Nephron (organoid): ENCODE results near the gene TOM1L2.
A peak's percentile ranks its signal among the peaks of the same experiment; 100 is the strongest.

Experiments used
- H3K27ac Mint-ChIP-seq, 3 experiments: 2 replicates each; pipeline ENCODE4 v1.8.0; 2020; ENCODE audit warnings: mixed read lengths in 3 of 3, mild to moderate bottlenecking in 2 of 3, moderate library complexity in 1 of 3
- H3K27me3 Mint-ChIP-seq: 2 replicates; pipeline ENCODE4 v1.8.0; 2021; ENCODE audit warnings: low read depth, mild to moderate bottlenecking, moderate library complexity, mixed read lengths
- H3K36me3 Mint-ChIP-seq: 2 replicates; pipeline ENCODE4 v1.8.0; 2020; ENCODE audit warnings: low read depth, mixed read lengths
- H3K4me1 Mint-ChIP-seq: 2 replicates; pipeline ENCODE4 v1.8.0; 2020; ENCODE audit warnings: mixed read lengths
- H3K4me3 Mint-ChIP-seq, 3 experiments: 2 replicates each; pipeline ENCODE4 v1.8.0; 2020; ENCODE audit warnings: mild to moderate bottlenecking in 3 of 3, mixed read lengths in 3 of 3, moderate library complexity in 2 of 3
- H3K9me3 Mint-ChIP-seq: 2 replicates; pipeline ENCODE4 v1.8.0; 2020; ENCODE audit warnings: mixed read lengths
- CTCF ChIP-seq, 3 experiments: fragments of 200-600 bp; sonication (generic); IDR thresholded peaks; one replicate each; pipeline ENCODE4 v1.5.0; 2021; ENCODE audit warnings: antibody characterized with exemption in 3 of 3; ENCODE audit not compliant: unreplicated experiment in 3 of 3

Gene TOM1L2

GRCh38 chr17:17888821-17889220 is 83.4 kb downstream of the TOM1L2 start:
- Mint-ChIP-seq H3K27me3 (no peaks in the 10 kb centered on the region), H3K9me3 (no peaks in the 10 kb centered on the region), H3K4me3 (no peak overlapping the region), H3K4me1 (peaks cover 32% of the 10 kb centered on the region), H3K36me3 (peaks cover 32% of the 10 kb centered on the region), H3K27ac (no peak overlapping the region)
- no peak for TF ChIP-seq CTCF (IDR thresholded peaks at IDR 0.05; ENCODE audit: unreplicated experiment in 3 of 3)

- Mint-ChIP-seq H3K9me3 (no peaks in the 10 kb centered on the region), H3K4me3 (no peak overlapping the region), H3K27ac (no peak overlapping the region), H3K36me3 (peaks cover 30% of the 10 kb centered on the region), H3K4me1 (peaks cover 32% of the 10 kb centered on the region), H3K27me3 (no peaks in the 10 kb centered on the region)
- TF ChIP-seq CTCF (IDR thresholded peaks at IDR 0.05; ENCODE audit: unreplicated experiment in 3 of 3) = no peak
Observed at GRCh38 chr17:17888371-17888770, 83.8 kb downstream of the TOM1L2 start.

- Mint-ChIP-seq H3K9me3 (no peaks in the 10 kb centered on the region), H3K4me1 (peaks cover 32% of the 10 kb centered on the region), H3K27ac (peak overlapping the region in 1 of 3 experiments; percentile 51), H3K4me3 (no peak overlapping the region), H3K27me3 (no peaks in the 10 kb centered on the region), H3K36me3 (peaks cover 24% of the 10 kb centered on the region)
- TF ChIP-seq CTCF (IDR thresholded peaks at IDR 0.05; ENCODE audit: unreplicated experiment in 3 of 3) = no peak
Observed at GRCh38 chr17:17887752-17888304, 84.4 kb downstream of the TOM1L2 start.

- H3K27me3 Mint-ChIP-seq = no peaks in the 10 kb centered on the region
- no peaks in the 10 kb centered on the region for H3K9me3 Mint-ChIP-seq
- peaks cover 39% of the 10 kb centered on the region for H3K4me1 Mint-ChIP-seq
- no peak overlapping the region for H3K4me3 Mint-ChIP-seq
- no peak for TF ChIP-seq CTCF (IDR thresholded peaks at IDR 0.05; ENCODE audit: unreplicated experiment in 3 of 3)
- H3K27ac Mint-ChIP-seq = peak overlapping the region in 2 of 3 experiments; percentile 66 to 77
- H3K36me3 Mint-ChIP-seq = peaks cover 22% of the 10 kb centered on the region
Observed at GRCh38 chr17:17886726-17887125, 85.5 kb downstream of the TOM1L2 start.

GRCh38 chr17:17886226-17886625 is 86.0 kb downstream of the TOM1L2 start:
- Mint-ChIP-seq H3K36me3 (peaks cover 22% of the 10 kb centered on the region), H3K4me1 (peaks cover 44% of the 10 kb centered on the region), H3K27ac (peak overlapping the region in 2 of 3 experiments; percentile 66 to 77), H3K4me3 (no peak overlapping the region), H3K9me3 (no peaks in the 10 kb centered on the region), H3K27me3 (no peaks in the 10 kb centered on the region)
- no peak for TF ChIP-seq CTCF (IDR thresholded peaks at IDR 0.05; ENCODE audit: unreplicated experiment in 3 of 3)
